T-helper 2 cell treated with Interferon-gamma antibody and Interleukin-4, amounts not matched to agents 5 μg/mL and 100 μg/mL, for 36 hours (primary cell): ENCODE results near the gene KIF1B.
"Not testable (repeated sequence)": the region's sequence is repeated elsewhere in the genome, so short reads cannot be mapped to it uniquely, and the experiment has no call there.

ENCODE experiments used
- DNase-seq: peaks from one replicate; pipeline ENCODE4 v3.0.0; 2021; ENCODE audit warnings: low spot score
- H3K27ac Mint-ChIP-seq: one replicate; pipeline ENCODE4 v1.8.0; 2021; ENCODE audit warnings: mild to moderate bottlenecking, mixed read lengths
- H3K27me3 Mint-ChIP-seq: one replicate; pipeline ENCODE4 v1.8.0; 2021; ENCODE audit warnings: low read depth, mixed read lengths
- H3K36me3 Mint-ChIP-seq: one replicate; pipeline ENCODE4 v1.8.0; 2021; ENCODE audit warnings: low read depth, mixed read lengths
- H3K4me1 Mint-ChIP-seq: one replicate; pipeline ENCODE4 v1.8.0; 2021; ENCODE audit warnings: low read depth, mixed read lengths
- H3K4me3 Mint-ChIP-seq: one replicate; pipeline ENCODE4 v1.8.0; 2022; ENCODE audit warnings: mild to moderate bottlenecking, moderate library complexity, mixed read lengths
- H3K9me3 Mint-ChIP-seq: one replicate; pipeline ENCODE4 v1.8.0; 2021; ENCODE audit warnings: mixed read lengths

Gene KIF1B

DNA sequence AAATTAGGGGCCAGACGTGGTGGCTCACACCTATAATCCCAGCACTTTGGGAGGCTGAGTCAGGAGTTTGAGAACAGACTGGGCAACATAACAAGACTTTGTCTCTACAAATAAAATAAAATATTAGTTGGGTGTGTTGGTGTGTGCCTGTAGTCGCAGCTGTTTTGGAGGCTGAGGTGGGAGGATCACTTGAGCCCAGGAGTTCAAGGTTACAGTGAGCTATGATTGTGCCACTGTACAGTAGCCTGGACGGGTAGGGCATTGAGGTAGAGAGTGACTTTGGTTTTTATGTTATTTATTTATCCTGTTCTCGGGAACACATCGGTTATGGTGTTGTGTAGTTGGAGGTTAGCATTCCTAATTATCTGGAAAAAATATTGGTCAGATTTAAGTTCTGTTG, 19.5 kb downstream of the KIF1B start:
- no peaks in the 10 kb centered on the region for H3K9me3 Mint-ChIP-seq
- H3K27ac Mint-ChIP-seq, result no peak overlapping the region
- no peaks in the 10 kb centered on the region for H3K4me1 Mint-ChIP-seq
- no peaks in the 10 kb centered on the region for H3K27me3 Mint-ChIP-seq
- H3K36me3 Mint-ChIP-seq, result no peaks in the 10 kb centered on the region
- no peak for DNase-seq
- H3K4me3 Mint-ChIP-seq, result no peak overlapping the region

DNA sequence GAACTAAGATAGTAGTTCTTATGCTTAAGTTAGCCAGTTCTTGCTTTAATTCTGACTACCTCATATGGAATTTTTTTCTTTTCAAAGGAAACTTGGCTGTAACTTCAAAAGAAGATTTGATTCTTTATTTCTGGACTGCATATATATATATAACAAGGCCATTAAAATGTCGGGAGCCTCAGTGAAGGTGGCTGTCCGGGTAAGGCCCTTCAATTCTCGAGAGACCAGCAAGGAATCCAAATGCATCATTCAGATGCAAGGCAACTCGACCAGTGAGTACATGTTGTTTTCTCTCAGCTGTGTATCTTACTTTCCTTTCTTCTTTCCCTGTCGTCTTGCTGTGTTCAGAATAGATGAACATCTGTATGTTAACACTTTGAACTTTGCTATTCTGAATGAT, 21.8 kb downstream of the KIF1B start:
- H3K4me1 Mint-ChIP-seq, result peaks cover 6% of the 10 kb centered on the region
- H3K4me3 Mint-ChIP-seq, result no peak overlapping the region
- H3K9me3 Mint-ChIP-seq, result no peaks in the 10 kb centered on the region
- H3K27me3 Mint-ChIP-seq, result no peaks in the 10 kb centered on the region
- H3K27ac Mint-ChIP-seq, result no peak overlapping the region
- DNase-seq, result no peak
- no peaks in the 10 kb centered on the region for H3K36me3 Mint-ChIP-seq

- Mint-ChIP-seq H3K9me3 (no peaks in the 10 kb centered on the region), H3K4me1 (peaks cover 10% of the 10 kb centered on the region), H3K4me3 (no peak overlapping the region), H3K27me3 (no peaks in the 10 kb centered on the region), H3K36me3 (no peaks in the 10 kb centered on the region), H3K27ac (no peak overlapping the region)
- no peak for DNase-seq
These were observed 26.2 kb downstream of the KIF1B start for GRCh38 chr1:10236405-10237156.

DNA sequence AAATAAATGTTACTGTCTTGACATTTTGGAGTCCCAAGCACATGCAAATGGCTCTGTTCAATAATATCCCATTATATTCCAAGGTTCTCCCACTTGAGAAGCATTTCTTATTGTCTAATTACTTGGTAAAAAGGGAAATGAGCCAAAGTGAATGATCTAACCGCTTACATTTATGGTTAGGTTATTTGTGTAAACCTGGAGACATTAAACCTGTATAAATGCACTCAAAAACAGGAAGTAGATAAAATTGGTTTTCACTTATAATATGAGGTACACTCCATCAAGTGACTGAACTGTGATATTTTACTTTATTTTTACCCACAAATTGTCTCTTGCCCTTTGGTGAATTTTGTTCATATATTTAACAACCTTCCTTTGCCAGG, 26.8 kb downstream of the KIF1B start:
- DNase-seq, result no peak
- H3K4me3 Mint-ChIP-seq, result no peak overlapping the region
- H3K27me3 Mint-ChIP-seq, result no peaks in the 10 kb centered on the region
- no peak overlapping the region for H3K27ac Mint-ChIP-seq
- H3K36me3 Mint-ChIP-seq, result no peaks in the 10 kb centered on the region
- no peaks in the 10 kb centered on the region for H3K9me3 Mint-ChIP-seq
- peaks cover 10% of the 10 kb centered on the region for H3K4me1 Mint-ChIP-seq

DNA sequence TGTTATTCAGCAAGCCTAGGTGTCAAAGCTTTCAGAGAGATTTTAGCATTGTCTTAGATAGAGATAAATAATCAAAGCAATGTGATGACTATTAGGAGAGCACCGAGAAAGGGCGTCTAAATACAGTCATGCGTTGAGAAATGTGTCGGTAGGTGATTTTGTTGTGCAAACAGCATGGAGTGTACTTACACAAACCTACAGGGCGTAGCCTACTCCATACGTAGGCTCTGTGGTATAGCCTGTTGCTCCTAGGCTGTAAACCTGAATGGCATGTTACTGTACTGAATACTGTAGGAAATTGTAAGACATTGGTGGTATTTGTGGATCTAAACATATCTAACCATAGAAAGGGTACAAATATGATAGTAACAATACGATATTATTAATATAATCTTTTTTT, 31.8 kb downstream of the KIF1B start:
- peaks cover 5% of the 10 kb centered on the region for H3K36me3 Mint-ChIP-seq
- DNase-seq, result no peak
- H3K4me1 Mint-ChIP-seq, result peaks cover 8% of the 10 kb centered on the region
- no peak overlapping the region for H3K4me3 Mint-ChIP-seq
- H3K27me3 Mint-ChIP-seq, result no peaks in the 10 kb centered on the region
- H3K9me3 Mint-ChIP-seq, result no peaks in the 10 kb centered on the region
- H3K27ac Mint-ChIP-seq, result no peak overlapping the region

- H3K4me3 Mint-ChIP-seq, result no peak overlapping the region
- no peak for DNase-seq
- H3K4me1 Mint-ChIP-seq, result peaks cover 4% of the 10 kb centered on the region
- H3K27me3 Mint-ChIP-seq, result no peaks in the 10 kb centered on the region
- H3K9me3 Mint-ChIP-seq, result no peaks in the 10 kb centered on the region
- H3K27ac Mint-ChIP-seq, result no peak overlapping the region
- peaks cover 7% of the 10 kb centered on the region for H3K36me3 Mint-ChIP-seq
These were observed 32.4 kb downstream of the KIF1B start for GRCh38 chr1:10242811-10243210.

DNA sequence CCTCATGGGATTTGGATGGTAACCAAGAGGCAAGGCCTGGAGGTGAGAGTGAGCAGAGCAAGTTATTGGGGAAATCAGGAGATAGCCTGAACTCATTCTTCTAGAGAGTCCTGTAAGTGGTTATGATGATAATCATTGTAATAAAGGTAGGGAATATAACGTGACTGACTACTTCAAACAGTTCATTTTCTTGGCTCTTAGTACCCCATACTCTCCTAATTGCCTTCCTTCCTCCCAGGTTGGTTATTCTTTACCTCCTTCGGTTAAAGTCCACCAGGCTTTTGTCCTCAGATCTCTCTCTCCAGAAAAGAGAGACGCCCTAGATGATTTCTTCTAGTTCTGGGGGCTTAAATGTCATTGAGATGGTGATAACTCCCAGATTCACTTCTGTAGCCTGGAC, 35.3 kb downstream of the KIF1B start:
- Mint-ChIP-seq H3K4me3 (no peak overlapping the region), H3K27me3 (no peaks in the 10 kb centered on the region), H3K27ac (no peak overlapping the region), H3K4me1 (peaks cover 4% of the 10 kb centered on the region), H3K36me3 (peaks cover 13% of the 10 kb centered on the region), H3K9me3 (no peaks in the 10 kb centered on the region)
- no peak for DNase-seq

GRCh38 chr1:10249808-10250457, 39.6 kb downstream of the KIF1B start:
- Mint-ChIP-seq H3K27me3 (no peaks in the 10 kb centered on the region), H3K9me3 (no peaks in the 10 kb centered on the region), H3K36me3 (peaks cover 9% of the 10 kb centered on the region), H3K4me3 (no peak overlapping the region), H3K27ac (no peak overlapping the region), H3K4me1 (peaks cover 10% of the 10 kb centered on the region)
- no peak for DNase-seq

- H3K27me3 Mint-ChIP-seq, result no peaks in the 10 kb centered on the region
- H3K4me1 Mint-ChIP-seq, result peaks cover 10% of the 10 kb centered on the region
- peaks cover 9% of the 10 kb centered on the region for H3K36me3 Mint-ChIP-seq
- no peak for DNase-seq
- no peaks in the 10 kb centered on the region for H3K9me3 Mint-ChIP-seq
- no peak overlapping the region for H3K4me3 Mint-ChIP-seq
- no peak overlapping the region for H3K27ac Mint-ChIP-seq
These were observed 40.3 kb downstream of the KIF1B start for GRCh38 chr1:10250663-10251062.

DNA sequence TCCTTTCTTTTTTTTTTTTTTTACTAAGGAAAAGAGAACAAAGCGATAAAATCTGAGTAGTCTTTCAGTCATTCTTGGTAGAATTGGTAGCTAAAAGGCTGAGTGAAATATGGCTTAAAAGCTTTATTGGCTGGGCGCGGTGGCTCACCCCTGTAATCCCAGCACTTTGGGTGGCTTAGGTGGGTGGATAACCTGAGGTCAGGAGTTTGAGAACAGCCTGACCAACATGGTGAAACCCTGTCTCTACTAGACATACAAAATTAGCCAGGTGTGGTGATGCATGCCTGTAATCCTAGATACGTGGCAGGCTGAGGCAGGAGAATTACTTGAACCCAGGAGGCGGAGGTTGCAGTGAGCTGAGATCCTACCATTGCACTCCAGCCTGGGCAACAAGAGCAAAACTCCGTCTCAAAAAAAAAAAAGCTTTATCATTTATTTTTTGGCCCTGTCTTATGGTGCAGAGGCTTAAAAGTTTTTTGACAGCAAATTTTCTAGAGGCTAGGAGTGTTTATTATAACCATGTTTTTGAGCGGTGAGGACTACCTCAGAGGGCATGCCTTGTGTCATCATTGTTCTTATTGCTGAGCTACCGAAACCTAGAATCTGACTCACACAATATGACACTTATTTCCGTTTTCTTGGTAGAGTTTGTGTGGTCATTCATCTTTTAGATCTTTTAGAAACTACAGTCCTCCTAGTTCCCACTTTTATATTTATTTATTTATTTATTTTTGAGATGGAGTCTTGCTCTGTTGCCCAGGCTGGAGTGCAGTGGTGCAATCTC, 41.1 kb downstream of the KIF1B start:
- not testable (repeated sequence) for H3K9me3 Mint-ChIP-seq, H3K36me3 Mint-ChIP-seq, H3K27me3 Mint-ChIP-seq, H3K4me3 Mint-ChIP-seq, DNase-seq, H3K27ac Mint-ChIP-seq
- peaks cover 10% of the 10 kb centered on the region for H3K4me1 Mint-ChIP-seq

GRCh38 chr1:10252508-10252907, 42.1 kb downstream of the KIF1B start:
- DNase-seq, result no peak
- Mint-ChIP-seq H3K4me3 (no peak overlapping the region), H3K27ac (no peak overlapping the region), H3K9me3 (no peaks in the 10 kb centered on the region), H3K4me1 (peaks cover 10% of the 10 kb centered on the region), H3K36me3 (peaks cover 6% of the 10 kb centered on the region), H3K27me3 (no peaks in the 10 kb centered on the region)

DNA sequence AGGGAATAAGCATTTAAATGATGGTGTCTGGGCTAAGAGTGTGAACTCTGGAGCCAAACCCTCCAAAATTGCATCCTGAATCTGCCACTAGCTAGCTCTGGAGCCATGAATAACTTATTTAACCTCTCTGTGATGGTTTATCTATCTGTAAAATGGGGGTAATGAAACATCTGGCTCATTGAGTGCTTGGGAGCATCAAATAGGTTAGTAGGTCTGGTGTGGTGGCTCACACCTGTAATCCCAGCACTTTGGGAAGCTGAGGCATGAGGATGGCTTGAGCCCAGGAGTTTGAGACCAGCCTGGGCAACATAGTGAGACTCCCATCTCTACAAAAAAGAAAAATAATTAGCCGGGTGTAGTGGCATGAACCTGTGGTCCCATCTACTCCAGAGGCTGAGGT, 42.8 kb downstream of the KIF1B start:
- peaks cover 4% of the 10 kb centered on the region for H3K36me3 Mint-ChIP-seq
- no peaks in the 10 kb centered on the region for H3K9me3 Mint-ChIP-seq
- H3K27me3 Mint-ChIP-seq, result no peaks in the 10 kb centered on the region
- H3K27ac Mint-ChIP-seq, result no peak overlapping the region
- H3K4me1 Mint-ChIP-seq, result peaks cover 10% of the 10 kb centered on the region
- no peak for DNase-seq
- H3K4me3 Mint-ChIP-seq, result no peak overlapping the region

- no peaks in the 10 kb centered on the region for H3K9me3 Mint-ChIP-seq
- H3K27me3 Mint-ChIP-seq, result no peaks in the 10 kb centered on the region
- no peak overlapping the region for H3K27ac Mint-ChIP-seq
- DNase-seq, result no peak
- no peak overlapping the region for H3K4me3 Mint-ChIP-seq
- H3K4me1 Mint-ChIP-seq, result peaks cover 10% of the 10 kb centered on the region
- H3K36me3 Mint-ChIP-seq, result no peaks in the 10 kb centered on the region
These were observed 43.4 kb downstream of the KIF1B start for GRCh38 chr1:10253755-10254154.

DNA sequence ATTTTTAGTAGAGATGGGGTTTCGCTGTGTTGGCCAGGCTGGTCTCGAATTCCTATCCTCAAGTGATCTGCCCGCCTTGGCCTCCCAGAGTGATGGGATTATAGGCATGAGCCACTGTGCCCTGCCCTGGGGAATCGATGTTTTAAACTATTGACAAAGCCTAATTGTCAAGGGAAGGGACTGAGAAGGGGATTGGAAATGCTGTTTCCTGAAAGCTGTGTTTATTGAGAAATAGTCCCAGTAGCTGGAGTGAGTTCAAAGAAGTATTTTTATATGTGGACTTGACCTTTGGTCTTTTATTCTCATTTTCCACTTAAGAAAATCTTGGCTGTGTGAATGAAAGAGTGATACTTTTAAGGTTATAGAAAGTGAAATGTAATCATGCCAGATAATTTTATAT, 47.5 kb downstream of the KIF1B start:
- Mint-ChIP-seq H3K27me3 (no peaks in the 10 kb centered on the region), H3K27ac (no peak overlapping the region), H3K36me3 (peaks cover 9% of the 10 kb centered on the region), H3K4me1 (peaks cover 10% of the 10 kb centered on the region), H3K4me3 (no peak overlapping the region), H3K9me3 (no peaks in the 10 kb centered on the region)
- DNase-seq, result no peak
